ENCODE measurements around the gene STS. TPM values are rescaled to one million over a fixed set of nuclear protein-coding genes. Genes with fewer than 3 reads are reported as not detected.

Gene STS
- total and polyA plus RNA-seq, 2 of the 8 experiments (the other 6 are each of a cell fraction or from before 2014, with no cell fraction given) = 0.67 to 1.5 TPM

GRCh38 chrX:7164174-7164573 lies 16.7 kb downstream of the STS start:
- WGBS, 2 experiments (ENCODE audit: extremely low coverage in 1 of 2, insufficient coverage in 1 of 2, insufficient read length in 1 of 2, insufficient replicate concordance in 2 of 2, low coverage in 1 of 2, low lambda C conversion rate in 2 of 2, missing lambda C conversion rate in 1 of 2) = 53% methylated on average over 2 of the region's 3 CpGs; no CpG with 5 or more reads in 1 of the 2 experiments
- H4K91ac ChIP-seq (replicated peaks; ENCODE audit: insufficient read length, low read length) = no peak overlapping the region
- no peak overlapping the region for H3K9ac ChIP-seq (replicated peaks in 1 of 4; ENCODE audit: extremely low read depth in 1 of 4, low read depth in 3 of 4, low read length in 3 of 4)
- DNase-seq (ENCODE audit: low read depth in 1 of 2, low spot score in 2 of 2) = no peak
- no peaks in the 10 kb centered on the region for H3K79me1 ChIP-seq (ENCODE audit: low read depth, low read length)
- H4K20me1 ChIP-seq (replicated peaks in 1 of 2; ENCODE audit: control insufficient read depth in 1 of 2, insufficient read depth in 2 of 2, low read length in 2 of 2) = no peaks in the 10 kb centered on the region
- no peak overlapping the region for H2BK20ac ChIP-seq (ENCODE audit: low read length)
- H3K23ac ChIP-seq (ENCODE audit: insufficient read length) = no peak overlapping the region
- no peak overlapping the region for H2BK5ac ChIP-seq (ENCODE audit: low read depth, low read length)
- no peak for FAIRE-seq
- no peaks in the 10 kb centered on the region for H3K23me2 ChIP-seq (ENCODE audit: low read depth, low read length)
- no peak overlapping the region for H4K5ac ChIP-seq (ENCODE audit: insufficient read length, low read depth, low read length)
- H3K36me3 ChIP-seq (ENCODE audit: control insufficient read depth in 2 of 4, insufficient read depth in 4 of 4, low read length in 3 of 4) = no peaks in the 10 kb centered on the region
- no peak overlapping the region for H2AFZ ChIP-seq (ENCODE audit: low read length)
- no peaks in the 10 kb centered on the region for H3K79me2 ChIP-seq (ENCODE audit: control insufficient read depth in 1 of 2, insufficient read depth in 2 of 2, low read length in 2 of 2)
- no peak overlapping the region for H2BK120ac ChIP-seq (replicated peaks; ENCODE audit: low read depth, low read length)
- H2AK5ac ChIP-seq (ENCODE audit: low read depth, low read length) = no peak overlapping the region
- H3K4me3 ChIP-seq (ENCODE audit: extremely low read depth in 1 of 4, insufficient read depth in 2 of 4, low read depth in 3 of 4, low read length in 4 of 4) = no peak overlapping the region
- no peaks in the 10 kb centered on the region for H3K9me3 ChIP-seq (ENCODE audit: insufficient read depth in 2 of 2, low read depth in 1 of 2, low read length in 1 of 2)
- H3K4ac ChIP-seq (replicated peaks; ENCODE audit: insufficient read length, low read depth, low read length) = no peak overlapping the region
- no peak overlapping the region for H4K8ac ChIP-seq (ENCODE audit: extremely low read depth, insufficient read depth, low read length)
- no peak overlapping the region for H3K18ac ChIP-seq (ENCODE audit: extremely low read depth, low read length)
- no peak overlapping the region for H3K56ac ChIP-seq (replicated peaks; ENCODE audit: insufficient read length, low read depth, low read length)
- H3K27me3 ChIP-seq (replicated peaks in 1 of 4; ENCODE audit: control insufficient read depth in 3 of 4, extremely low read depth in 1 of 4, insufficient read depth in 3 of 4, low read length in 3 of 4) = no peaks in the 10 kb centered on the region
- H3K14ac ChIP-seq (ENCODE audit: insufficient read length) = no peak overlapping the region
- H2BK15ac ChIP-seq (ENCODE audit: low read length) = no peak overlapping the region
- H3K27ac ChIP-seq (ENCODE audit: low read depth, low read length) = no peak overlapping the region
- ChIA-PET POLR2A (ENCODE audit: partially characterized antibody) (no interaction called here), CTCF (ENCODE audit: partially characterized antibody) (interaction anchor here (1.2 kb wide), 1 partner anchor 11 kb away, joined by 3 read pairs; no protein-coding TSS in a partner anchor)
- TF ChIP-seq RAD21 (IDR thresholded peaks at IDR 0.05 in 1 of 2, conservative IDR thresholded peaks at IDR 0.05 in 1 of 2; ENCODE audit: low read depth in 2 of 2, low read length in 2 of 2) = peak in 1 of 2 experiments; percentile 13; a peak in 1 of 4 replicates
- no peak for TF ChIP-seq HDAC2 (IDR thresholded peaks at IDR 0.05; ENCODE audit: borderline replicate concordance in 1 of 2, low read depth in 2 of 2, low read length in 2 of 2)
- no peak overlapping the region for H2BK12ac ChIP-seq (ENCODE audit: low read depth, low read length)
- H3K4me2 ChIP-seq (ENCODE audit: insufficient read depth in 1 of 2, low read depth in 2 of 2, low read length in 2 of 2) = no peak overlapping the region
- peaks cover 0 to 1% (median 0%) of the 10 kb centered on the region in 4 experiments; a peak in 2 of 7 replicates for H3K4me1 ChIP-seq (replicated peaks in 1 of 4; ENCODE audit: control insufficient read depth in 3 of 4, insufficient read depth in 4 of 4, low read length in 3 of 4)
